GM19468 (cell line): ENCODE data around the gene THSD4.

Source experiments
- ATAC-seq: cut with Tn5 transposase; IDR thresholded peaks from one replicate; pipeline ENCODE4 v1.9.1; 2021; ENCODE audit warnings: mild to moderate bottlenecking, moderate library complexity, moderate number of reproducible peaks; ENCODE audit not compliant: unreplicated experiment; ENCODE audit errors: extremely low read depth

THSD4 gene

DNA sequence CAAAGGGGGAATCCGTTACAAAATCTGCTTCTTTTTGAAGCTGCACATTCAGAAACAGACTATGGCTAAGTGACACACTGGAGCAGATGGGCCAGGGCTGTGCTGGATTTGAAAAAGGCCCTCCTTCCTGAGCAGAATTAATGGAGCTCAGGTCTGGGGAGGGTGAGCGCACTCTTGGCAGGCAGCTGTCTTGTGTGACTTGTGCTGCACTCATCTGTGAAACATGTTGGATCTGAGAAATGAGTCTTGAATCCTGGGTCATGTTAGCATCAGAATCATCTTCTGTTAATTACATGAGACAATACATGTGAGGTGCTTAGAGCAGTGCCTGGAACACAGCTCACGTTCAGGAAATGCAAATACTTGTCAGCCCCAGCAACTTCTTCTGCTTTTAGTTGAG lies 219.6 kb downstream of the THSD4 start:
- no peak for ATAC-seq

DNA sequence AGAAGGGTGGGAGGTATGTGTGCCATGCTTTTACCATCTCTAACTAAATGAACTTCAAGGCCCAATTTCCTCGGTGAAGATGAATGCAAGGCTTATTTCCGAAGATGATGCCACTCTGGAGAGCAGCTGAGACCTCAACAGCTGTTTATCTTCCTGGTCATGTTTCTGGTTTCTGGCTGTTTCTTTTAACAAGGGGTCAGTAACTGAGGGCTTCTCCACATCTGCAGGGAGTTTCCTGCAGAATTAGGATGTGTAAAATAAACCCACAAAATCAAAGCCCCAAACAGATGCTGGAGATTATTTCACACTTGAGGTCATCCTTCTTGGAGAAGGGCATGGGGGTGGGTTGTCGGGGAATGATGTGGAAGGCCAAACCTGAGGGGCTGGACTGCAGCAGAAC lies 220.3 kb downstream of the THSD4 start:
- ATAC-seq: no peak

- no peak for ATAC-seq
Measured at GRCh38 chr15:71336671-71337070, 221.4 kb downstream of the THSD4 start.

DNA sequence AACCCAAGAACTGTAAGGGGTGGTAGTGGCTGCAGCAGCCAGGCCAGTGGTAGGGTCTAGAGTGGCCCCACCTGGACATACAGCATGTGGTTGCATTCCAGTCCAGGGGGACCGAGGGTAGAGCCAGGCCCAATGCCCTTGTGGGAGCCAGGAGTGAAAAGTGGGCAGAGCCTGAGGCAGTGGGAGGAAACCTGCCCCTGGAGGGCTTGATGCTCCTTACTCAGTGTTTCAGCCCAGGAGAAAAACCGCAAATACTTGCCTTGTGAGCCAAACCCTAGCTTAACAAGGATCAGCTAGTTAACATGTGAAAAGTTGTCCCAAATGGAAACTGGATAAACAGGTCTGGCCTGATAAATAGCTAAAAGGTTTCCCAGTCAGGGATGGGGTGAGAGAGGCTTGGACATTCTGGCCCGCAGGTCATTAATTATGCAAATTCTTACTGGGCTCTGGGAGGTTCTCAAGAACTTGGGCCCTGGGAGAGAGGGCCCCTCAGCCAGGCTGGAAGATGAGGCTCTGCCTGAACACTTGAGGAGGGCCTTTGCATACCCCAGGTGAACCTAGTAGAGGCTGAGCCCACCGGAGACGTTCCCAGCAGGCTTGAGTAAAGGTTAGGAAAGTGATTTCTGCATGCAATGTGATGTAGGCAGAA lies 222.1 kb downstream of the THSD4 start:
- ATAC-seq: no peak

GRCh38 chr15:71338265-71338664 lies 223.0 kb downstream of the THSD4 start:
- no peak for ATAC-seq

- ATAC-seq: no peak
Measured at GRCh38 chr15:71338827-71339542, 223.7 kb downstream of the THSD4 start.

DNA sequence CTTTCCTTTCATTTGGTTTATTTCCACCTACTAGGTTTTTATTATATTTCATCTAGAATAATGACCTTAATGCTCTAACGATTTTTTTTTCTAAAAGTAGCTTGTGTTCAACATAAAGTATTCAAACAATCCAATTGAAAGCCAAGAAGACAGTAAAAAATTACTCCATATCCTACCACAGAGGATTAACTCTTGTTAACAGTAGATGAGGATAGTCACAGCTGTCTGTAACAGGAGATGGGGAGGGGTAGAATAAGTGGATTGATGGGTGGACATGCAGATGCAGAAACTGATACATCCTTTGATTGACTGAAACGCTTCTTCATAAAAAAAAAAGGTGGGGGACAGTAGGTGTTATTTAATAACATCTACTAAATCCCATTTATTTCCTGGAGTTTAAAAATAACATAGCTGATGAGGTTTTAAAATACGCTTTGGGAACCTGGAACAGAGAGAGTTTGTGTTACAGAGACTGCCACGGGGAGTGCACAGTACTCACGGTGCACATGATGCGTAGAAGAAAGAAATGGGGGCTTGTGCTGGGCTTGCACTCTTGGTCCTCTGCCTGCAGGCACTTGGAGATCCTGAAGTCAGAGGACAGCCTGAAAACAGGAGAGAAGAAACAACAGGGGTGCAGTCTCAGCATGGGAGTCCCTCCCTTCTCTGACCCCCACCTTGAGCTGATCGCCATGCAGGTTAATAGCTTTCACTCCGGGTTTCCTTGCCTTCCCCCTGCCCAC lies 226.7 kb downstream of the THSD4 start:
- ATAC-seq: no peak

GRCh38 chr15:71342658-71343057 lies 227.4 kb downstream of the THSD4 start:
- ATAC-seq: no peak

GRCh38 chr15:71344316-71344715 lies 229.0 kb downstream of the THSD4 start:
- no peak for ATAC-seq

- ATAC-seq: no peak
Measured at GRCh38 chr15:71345186-71345585, 229.9 kb downstream of the THSD4 start.

GRCh38 chr15:71346464-71346863 lies 231.2 kb downstream of the THSD4 start:
- no peak for ATAC-seq

- no peak for ATAC-seq
Measured at GRCh38 chr15:71348597-71348996, 233.3 kb downstream of the THSD4 start.

DNA sequence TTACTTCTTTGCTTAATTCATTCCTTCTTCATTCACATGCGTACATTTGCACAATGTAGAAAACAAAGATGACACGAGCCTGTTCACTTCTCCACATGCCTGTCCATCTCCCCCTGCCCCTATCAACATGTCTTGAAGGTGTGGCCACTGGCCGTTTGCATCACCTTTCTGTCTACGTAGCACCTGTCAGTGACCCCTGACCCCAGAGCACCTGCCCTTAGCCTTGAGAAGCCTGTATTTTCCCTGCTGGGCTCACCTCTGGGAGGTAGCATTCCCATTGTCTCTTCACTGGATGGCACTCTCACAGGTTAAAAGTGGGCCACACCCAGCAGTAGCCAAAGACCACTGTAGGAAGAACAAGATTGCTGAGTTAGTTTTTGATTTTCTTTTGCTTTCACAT lies 234.1 kb downstream of the THSD4 start:
- no peak for ATAC-seq

DNA sequence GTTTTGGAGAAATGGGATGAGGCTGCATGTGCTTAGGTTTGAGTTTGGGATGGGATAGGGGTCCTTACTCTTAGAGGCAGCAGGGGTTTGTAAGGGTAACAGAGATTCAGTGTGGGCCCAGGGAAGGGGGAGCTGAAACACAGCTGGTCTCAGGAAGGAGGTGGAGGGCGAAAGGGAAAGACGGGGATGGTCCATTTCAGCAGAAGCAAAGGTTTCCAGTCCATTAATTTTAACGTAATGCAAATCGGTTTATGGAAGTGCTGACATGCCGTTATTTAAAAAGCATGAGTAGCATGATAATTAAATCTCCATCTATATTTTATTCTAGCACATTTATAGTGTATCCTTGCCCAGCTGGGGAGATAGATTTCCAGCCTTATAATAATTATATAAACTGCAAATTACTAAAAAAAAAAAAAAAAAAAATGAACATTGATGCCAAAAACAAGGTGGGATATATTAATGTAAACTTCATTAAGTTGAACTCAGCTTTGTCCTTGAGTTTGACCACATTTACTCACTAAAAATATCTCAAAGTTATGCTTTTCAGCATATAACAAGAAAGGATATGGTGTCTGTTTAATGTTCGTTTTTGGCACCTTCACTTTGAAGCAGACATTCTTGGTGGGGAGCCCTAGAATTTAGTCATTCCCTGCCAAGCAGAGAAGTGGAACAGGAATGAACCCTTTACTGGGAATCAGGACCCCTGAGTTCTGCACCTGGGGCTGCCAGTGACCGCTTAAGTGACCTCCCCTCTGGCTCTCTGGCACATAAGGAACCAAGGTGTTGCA lies 234.7 kb downstream of the THSD4 start:
- no peak for ATAC-seq

- ATAC-seq: no peak
Measured at GRCh38 chr15:71350622-71351378, 235.5 kb downstream of the THSD4 start.

GRCh38 chr15:71352125-71352524 lies 236.9 kb downstream of the THSD4 start:
- ATAC-seq: no peak

DNA sequence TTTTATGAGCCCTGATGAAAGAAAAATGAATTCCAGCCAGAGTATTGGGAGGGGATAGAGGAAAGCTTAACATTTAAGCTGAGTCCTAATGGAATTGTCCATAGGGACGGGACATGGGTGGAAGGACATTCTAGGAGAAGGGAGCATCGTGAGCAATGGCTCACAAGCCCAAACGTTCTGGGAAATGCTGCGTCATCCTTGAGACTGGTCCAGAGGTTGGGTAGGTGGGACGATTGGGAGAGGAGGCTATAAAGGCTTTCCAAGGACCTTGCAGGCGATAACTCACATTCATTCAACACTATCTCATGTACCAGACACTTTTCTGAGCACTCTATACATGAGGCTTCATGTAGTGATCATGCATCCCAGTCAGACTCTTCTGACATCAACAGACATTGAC lies 237.5 kb downstream of the THSD4 start:
- no peak for ATAC-seq

DNA sequence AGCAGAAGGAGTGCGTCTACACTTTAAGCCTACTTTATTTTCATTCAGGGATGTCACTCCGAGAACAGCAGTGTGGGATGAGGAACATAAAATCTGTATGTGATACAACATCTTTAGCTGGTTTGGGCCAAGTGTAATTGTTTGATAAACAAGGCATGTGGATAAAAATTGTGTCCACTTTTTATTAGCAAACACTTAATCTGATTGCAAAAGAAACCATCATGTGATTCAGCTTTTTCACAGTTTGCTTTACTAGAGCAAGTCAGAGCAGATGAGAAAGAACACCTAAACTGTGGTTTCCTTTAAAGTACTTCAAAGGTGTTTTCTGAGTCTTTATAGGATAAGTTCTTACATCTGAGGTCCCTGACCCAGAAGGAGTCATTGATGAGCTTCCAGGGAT lies 237.9 kb downstream of the THSD4 start:
- no peak for ATAC-seq

DNA sequence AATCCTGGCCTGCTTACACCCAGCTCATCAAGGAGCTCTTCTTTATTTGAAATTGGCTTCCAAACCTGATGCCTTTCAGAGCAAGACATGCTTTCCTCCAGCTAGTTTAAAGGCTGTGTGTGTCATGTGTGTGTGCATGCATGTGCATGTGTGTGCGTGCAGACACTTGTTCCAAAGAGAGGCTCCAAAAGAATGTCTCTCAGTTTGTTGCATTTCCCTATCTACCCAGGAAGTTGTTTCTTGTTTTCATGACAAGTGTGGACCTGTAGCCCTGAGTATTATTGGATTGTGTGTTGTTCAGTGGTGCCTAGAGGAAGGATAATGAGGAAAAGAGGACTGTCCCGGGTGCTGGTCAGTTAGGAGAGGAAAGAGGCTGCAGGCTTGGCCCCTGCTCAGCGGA lies 240.0 kb downstream of the THSD4 start:
- ATAC-seq: no peak

- no peak for ATAC-seq
Measured at GRCh38 chr15:71357321-71357732, 242.1 kb downstream of the THSD4 start.
